Urinary bladder (tissue), 4 donors: Measurements from ENCODE around the gene ATG16L1. TPM values are rescaled to one million over a fixed set of nuclear protein-coding genes. Genes with fewer than 3 reads are reported as not detected.

Experiments used
- DNase-seq: peaks from one replicate; pipeline ENCODE4 v3.0.0-alpha.2; 2015; ENCODE audit errors: extremely low spot score
- H3K27ac ChIP-seq: one replicate; pipeline ENCODE4 v1.5.1; 2013; ENCODE audit warnings: low read depth, mild to moderate bottlenecking, moderate library complexity
- H3K36me3 ChIP-seq: one replicate; pipeline ENCODE4 v1.6.1; 2013; ENCODE audit warnings: mild to moderate bottlenecking, moderate library complexity; ENCODE audit not compliant: insufficient read depth
- H3K4me1 ChIP-seq: one replicate; pipeline ENCODE4 v1.6.1; 2013; ENCODE audit warnings: mild to moderate bottlenecking, moderate library complexity; ENCODE audit not compliant: insufficient read depth
- H3K4me3 ChIP-seq: one replicate; pipeline ENCODE4 v1.5.1; 2013; ENCODE audit warnings: low read depth, low read length
- WGBS: extraction: QIAGEN DNeasy Blood & Tissue Kit; methylation state at CpG from one replicate; pipeline ENCODE4 v1.1.7; 2013; 5-methylcytosine and 5-hydroxymethylcytosine counted together
- polyA plus RNA-seq: library from polyadenylated mRNA; stranded (reverse); fragments of 200-250 nt; gene quantifications from one replicate; pipeline ENCODE4 v1.2.3, GENCODE V29; 2013
- total RNA-seq: library from RNA; depleted of rRNA; stranded (reverse); fragments of >200 nt; gene quantifications from one replicate; pipeline ENCODE4 v1.2.3, GENCODE V29; 2014
- donor health status: healthy with polysubstance abuse.
- donor health status: healthy.

The ATG16L1 gene
- total and polyA plus RNA-seq, 2 donors, result 24.5 to 29.5 TPM

DNA sequence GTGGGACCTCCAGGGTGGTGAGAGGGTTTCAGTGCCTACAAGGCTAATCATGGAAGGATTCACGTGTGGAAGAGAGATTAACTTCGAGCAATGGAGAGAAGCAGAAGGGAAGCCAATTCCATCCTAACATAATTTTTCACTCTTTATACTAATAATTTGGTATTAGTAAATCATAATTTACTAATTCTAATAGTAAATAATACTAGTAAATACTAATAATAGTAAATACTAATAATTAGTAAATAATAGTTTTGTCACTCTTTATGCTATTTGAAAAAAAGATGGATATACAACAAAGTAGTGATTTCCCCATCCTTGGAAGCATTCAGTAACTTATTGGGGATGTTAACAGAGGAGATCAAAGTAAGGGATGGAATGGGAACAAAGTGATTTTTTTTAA lies 49.8 kb downstream of the ATG16L1 start:
- no peaks in the 10 kb centered on the region for H3K4me1 ChIP-seq
- no peak for DNase-seq
- H3K36me3 ChIP-seq, result no peaks in the 10 kb centered on the region
- H3K4me3 ChIP-seq, result no peak overlapping the region
- WGBS, result 89% methylated on average over 2 of the region's 2 CpGs
- H3K27ac ChIP-seq, result no peak overlapping the region

DNA sequence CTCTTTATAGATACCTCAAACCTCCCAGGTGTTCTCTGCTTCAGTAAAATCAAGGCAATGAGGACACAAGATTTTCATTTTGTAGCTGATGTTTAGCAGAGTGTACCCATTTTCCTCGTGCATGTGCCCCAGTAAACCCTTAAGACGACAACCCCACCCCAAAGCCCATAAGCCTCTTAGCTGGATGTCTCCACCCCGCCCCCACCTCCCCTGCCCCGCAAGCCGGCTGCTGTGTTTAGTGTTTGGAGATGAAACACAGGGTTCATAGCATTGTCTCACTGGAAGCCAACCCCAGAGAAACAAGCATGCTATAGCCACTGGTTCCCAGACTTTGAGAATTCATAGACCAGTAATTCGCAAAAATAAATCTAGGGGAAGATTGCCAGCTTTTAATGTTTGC lies 50.3 kb downstream of the ATG16L1 start:
- 36% methylated on average over 6 of the region's 6 CpGs for WGBS
- DNase-seq, result no peak
- Histone ChIP-seq H3K36me3 (no peaks in the 10 kb centered on the region), H3K4me3 (no peak overlapping the region), H3K4me1 (no peaks in the 10 kb centered on the region), H3K27ac (no peak overlapping the region)

DNA sequence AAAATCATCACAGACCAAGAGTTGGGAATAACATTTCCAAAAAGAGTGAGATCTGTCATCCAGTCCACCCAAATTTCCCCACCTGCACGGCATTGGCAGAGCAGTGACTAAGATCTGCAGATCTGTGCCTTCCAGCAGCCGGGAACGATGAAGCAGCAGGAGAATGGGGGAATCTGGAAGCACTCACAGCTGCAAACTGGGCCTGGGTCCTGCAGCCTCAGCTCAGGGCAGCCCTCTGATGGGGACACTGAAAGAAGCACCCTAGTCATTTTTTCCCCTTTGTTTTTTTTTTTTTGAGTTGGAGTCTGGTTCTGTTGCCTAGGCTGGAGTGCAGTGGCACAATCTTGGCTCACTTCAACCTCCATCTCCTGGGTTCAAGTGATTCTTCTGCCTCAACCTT lies 51.8 kb downstream of the ATG16L1 start:
- WGBS, result 86% methylated on average over 3 of the region's 3 CpGs
- H3K4me1 ChIP-seq, result no peaks in the 10 kb centered on the region
- no peak for DNase-seq
- H3K27ac ChIP-seq, result no peak overlapping the region
- no peak overlapping the region for H3K4me3 ChIP-seq
- no peaks in the 10 kb centered on the region for H3K36me3 ChIP-seq

DNA sequence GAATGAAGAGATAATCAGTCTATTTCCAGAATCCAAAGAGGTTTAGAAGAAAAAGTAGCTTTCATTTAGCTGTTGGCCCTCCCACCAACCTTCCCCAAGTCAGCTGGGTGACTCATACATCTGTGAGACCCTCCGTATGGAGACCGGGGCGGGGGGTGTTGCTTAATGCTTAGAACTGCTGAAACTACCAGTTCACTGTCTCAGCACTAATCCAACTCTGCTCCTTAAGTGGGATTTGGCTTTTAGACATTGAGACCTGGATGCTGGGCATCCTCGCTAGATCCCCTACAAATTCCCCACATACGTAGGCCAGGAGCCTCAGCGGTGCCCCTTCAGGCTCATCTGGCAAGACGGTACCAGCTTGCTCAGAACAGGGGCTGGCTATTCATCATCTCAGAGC lies 56.1 kb downstream of the ATG16L1 start, which contains the start of gene SAG:
Gene SAG, plus strand, starts transcription at position 252 of the 400 bp plus-strand sequence. CDS start 1,374 bp downstream, outside the sequence.
- 62% methylated on average over 7 of the region's 7 CpGs for WGBS
- Histone ChIP-seq H3K27ac (no peak within 1 kb of the TSS), H3K36me3 (no peaks in the 10 kb centered on the region), H3K4me1 (no peaks in the 10 kb centered on the region), H3K4me3 (no peak within 1 kb of the TSS)
- DNase-seq, result no peak

DNA sequence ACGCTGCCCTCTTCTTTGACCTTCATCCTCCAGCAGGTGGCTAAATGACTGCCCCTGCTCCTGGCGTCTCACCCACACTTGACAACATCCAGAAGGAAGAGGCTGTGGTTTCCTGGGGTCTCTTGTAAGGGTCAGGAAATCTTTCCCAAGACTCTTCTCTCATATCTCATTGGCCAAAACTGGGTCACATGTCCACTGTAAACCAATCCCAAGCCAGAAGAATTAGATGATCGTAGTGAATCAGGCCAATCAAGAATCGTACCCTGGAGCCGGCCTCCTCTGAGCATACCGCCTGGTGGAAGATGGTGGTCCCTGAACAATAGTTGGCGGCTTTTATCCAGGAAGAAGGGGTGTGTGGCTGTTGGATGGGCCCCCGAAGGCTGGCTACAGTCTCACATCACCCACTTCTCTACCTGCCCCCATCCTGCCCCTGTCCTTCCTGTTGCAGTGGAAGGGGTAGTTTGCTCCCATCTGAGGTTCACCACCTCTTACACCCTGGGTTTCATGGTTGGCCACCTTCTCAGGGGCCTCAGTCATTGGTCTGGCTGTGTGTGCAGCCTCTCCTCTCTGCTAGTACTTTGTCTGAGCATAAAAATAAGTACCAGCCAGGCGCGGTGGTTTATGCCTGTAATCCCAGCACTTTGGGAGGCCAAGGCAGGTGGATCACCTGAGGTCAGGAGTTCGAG lies 59.9 kb downstream of the ATG16L1 start:
- WGBS, result 88% methylated on average over 11 of the region's 11 CpGs
- no peaks in the 10 kb centered on the region for H3K36me3 ChIP-seq
- no peak for DNase-seq

DNA sequence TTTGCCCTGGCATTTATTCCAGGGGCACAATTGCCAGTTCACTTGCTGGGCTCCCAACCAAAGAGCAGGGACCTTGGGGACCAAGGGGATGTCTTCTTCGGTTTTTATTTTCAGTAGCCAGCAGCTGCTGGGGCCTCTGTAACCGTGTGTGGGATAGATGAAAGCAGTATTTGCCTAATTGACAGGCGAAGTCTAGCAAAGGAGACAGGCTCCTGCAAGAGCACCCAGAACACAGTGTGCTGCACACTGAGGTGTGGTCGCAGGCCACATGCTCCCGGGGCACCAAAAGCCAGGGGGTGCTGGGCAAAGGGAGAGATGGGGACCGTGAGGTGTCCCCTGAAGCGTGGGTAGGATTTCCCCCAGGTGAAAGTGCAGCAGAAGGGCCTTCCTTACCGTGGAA lies 61.4 kb downstream of the ATG16L1 start:
- Histone ChIP-seq H3K27ac (no peak overlapping the region), H3K4me3 (no peak overlapping the region), H3K4me1 (no peaks in the 10 kb centered on the region), H3K36me3 (no peaks in the 10 kb centered on the region)
- WGBS, result 68% methylated on average over 8 of the region's 8 CpGs
- no peak for DNase-seq

More for the DNA sequence above, 59.9 kb downstream of the ATG16L1 start:
- Histone ChIP-seq H3K4me3 (no peak overlapping the region), H3K4me1 (no peaks in the 10 kb centered on the region), H3K27ac (no peak overlapping the region)

DNA sequence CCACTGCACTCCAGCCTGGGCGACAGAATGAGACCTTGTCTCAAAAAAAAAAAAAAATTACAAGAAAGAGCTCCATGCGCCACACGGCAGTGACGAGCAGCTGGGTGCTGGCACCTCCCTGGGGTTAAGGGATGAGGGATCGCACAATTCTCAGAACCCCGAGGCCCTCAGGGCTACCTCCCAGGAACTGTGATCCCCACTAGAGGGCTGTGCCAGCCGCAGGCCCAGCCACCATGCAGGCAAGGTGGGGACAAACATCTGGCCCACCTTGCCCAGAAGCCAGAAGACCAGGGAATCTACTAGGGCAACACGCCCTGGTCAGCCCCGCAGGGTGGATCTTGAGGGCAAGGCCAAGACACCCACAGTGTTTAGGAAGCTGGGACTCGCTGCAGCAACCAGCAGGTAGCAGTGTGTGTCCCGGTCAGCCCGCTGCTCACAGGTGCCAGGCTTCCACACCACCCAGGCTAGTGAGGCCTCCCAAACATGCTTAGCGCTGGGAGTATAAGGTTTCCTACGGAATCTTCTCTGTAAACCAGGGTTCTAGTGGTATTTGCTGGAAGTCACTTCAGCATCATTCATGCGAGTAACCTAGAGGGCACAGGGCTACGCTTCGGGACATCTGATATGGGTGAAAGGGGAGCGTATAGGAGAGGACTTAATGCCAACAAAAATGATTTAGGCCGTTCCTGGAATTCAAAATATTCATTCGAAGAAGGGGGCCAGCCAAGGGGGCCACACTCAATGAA lies 62.9 kb downstream of the ATG16L1 start:
- 91% methylated on average over 20 of the region's 20 CpGs for WGBS
- no peaks in the 10 kb centered on the region for H3K4me1 ChIP-seq
- no peak overlapping the region for H3K4me3 ChIP-seq
- no peak overlapping the region for H3K27ac ChIP-seq
- H3K36me3 ChIP-seq, result no peaks in the 10 kb centered on the region
- no peak for DNase-seq

DNA sequence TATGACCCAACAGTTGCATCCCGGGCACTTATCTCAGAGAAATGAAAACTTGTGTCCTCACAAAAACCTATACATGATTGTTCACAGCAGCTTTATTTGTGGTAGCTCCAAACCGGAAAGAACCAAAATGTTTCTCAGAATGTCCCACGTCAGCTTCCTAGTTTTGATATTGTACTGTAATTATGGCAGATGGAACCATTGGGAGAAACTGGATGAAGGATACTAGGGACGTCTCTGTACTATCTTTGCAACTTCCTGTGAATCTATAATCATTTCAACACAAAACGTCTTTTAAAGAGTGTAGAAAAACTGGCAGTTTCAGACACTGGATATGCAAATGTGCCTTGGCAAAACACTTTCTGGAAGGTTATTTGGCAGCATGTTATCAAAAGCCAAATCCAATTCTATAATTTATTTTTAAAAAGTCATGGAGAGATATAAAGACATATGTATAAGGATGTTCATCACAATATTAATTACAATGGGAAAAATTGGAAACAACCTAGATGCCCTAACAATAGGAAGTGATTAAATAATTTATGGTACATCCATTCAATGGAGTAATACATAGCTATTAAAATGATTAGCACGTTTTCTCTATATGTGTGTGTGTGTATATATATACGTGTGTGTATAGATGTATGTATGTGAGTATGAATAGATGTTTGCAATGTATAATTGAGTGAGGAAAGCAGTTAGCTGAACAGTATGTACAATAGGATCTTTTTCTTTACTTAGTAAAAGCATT lies 65.9 kb downstream of the ATG16L1 start:
- H3K36me3 ChIP-seq, result no peaks in the 10 kb centered on the region
- H3K4me3 ChIP-seq, result no peak overlapping the region
- DNase-seq, result no peak
- WGBS, result 70% methylated on average over 7 of the region's 7 CpGs
- no peak overlapping the region for H3K27ac ChIP-seq
- no peaks in the 10 kb centered on the region for H3K4me1 ChIP-seq

DNA sequence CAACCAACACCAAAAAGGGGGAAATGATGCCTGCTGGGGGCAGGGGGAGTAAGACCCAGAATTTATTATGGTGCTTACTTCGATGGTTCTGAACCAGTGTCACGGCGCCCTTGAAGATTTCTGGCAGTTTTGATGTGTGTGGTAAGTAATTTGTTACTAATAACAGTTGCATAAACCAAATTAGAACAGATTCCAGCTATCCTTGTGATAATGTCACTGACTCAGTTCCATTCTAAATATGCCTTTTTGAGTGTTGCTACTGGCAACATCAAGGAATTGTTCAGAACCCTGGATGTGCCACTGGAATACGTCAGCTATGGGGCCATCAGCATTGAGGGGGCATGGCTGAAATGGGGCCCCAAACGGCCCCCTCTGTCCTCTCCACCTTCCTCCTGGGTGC lies 67.8 kb downstream of the ATG16L1 start:
- H3K4me1 ChIP-seq, result no peaks in the 10 kb centered on the region
- H3K27ac ChIP-seq, result no peak overlapping the region
- H3K36me3 ChIP-seq, result no peaks in the 10 kb centered on the region
- no peak for DNase-seq
- WGBS, result 70% methylated on average over 5 of the region's 5 CpGs
- no peak overlapping the region for H3K4me3 ChIP-seq

DNA sequence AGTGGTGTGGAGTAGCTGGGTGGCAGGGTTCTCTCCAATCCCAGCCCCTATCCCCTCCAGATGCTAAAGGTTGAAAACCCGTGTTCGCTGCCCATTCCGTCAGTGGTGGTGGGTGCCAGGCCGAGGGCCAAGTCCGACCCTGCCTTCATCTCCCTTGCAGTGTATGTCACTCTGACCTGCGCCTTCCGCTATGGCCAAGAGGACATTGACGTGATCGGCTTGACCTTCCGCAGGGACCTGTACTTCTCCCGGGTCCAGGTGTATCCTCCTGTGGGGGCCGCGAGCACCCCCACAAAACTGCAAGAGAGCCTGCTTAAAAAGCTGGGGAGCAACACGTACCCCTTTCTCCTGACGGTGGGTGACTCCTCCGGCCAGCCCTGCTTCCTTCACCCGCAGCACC lies 69.0 kb downstream of the ATG16L1 start:
- DNase-seq, result no peak
- Histone ChIP-seq H3K4me3 (no peak overlapping the region), H3K27ac (no peak overlapping the region), H3K4me1 (no peaks in the 10 kb centered on the region), H3K36me3 (no peaks in the 10 kb centered on the region)
- WGBS, result 93% methylated on average over 17 of the region's 17 CpGs

DNA sequence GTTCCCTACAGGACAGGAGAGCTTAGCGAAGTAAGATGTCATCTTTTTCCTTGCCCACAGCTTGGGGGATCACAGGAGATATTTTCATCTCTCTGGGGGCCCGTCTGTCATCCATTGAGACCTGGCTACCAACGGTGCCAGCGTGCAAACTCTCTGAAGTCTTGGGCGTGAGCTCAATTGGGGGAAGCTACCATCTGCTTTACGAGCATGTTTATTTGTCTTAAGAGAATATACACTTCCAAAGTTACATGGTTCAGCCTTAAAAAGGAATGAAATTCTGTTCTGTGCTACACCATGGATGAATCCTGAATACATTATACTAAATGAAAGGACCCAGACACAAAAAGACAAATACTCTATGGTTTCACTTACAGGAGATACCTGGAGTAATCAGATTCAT lies 69.7 kb downstream of the ATG16L1 start:
- no peak overlapping the region for H3K4me3 ChIP-seq
- H3K4me1 ChIP-seq, result no peaks in the 10 kb centered on the region
- WGBS, result 57% methylated on average over 6 of the region's 6 CpGs
- H3K36me3 ChIP-seq, result no peaks in the 10 kb centered on the region
- DNase-seq, result no peak
- no peak overlapping the region for H3K27ac ChIP-seq

DNA sequence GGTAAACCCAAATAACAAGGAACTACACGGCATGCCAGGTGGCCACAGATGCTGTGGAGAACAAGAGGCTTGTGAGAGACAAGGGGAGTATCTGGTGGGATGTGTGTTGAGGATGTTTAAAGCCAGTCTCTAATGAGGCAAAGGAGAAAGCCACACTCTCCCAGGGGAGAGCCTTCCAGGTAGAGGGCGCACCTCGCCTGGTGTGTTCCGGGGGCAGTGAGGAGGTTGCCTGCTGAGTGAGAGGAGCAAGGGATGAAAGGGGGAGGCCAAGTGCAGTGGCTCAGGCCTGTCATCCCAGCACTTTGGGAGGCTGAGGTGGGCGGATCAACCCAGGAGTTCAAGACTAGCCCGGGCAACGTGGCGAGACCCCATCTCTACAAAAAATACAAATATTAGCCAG lies 72.4 kb downstream of the ATG16L1 start:
- no peaks in the 10 kb centered on the region for H3K36me3 ChIP-seq
- DNase-seq, result no peak
- 89% methylated on average over 8 of the region's 8 CpGs for WGBS
- no peaks in the 10 kb centered on the region for H3K4me1 ChIP-seq
- no peak overlapping the region for H3K27ac ChIP-seq
- no peak overlapping the region for H3K4me3 ChIP-seq

DNA sequence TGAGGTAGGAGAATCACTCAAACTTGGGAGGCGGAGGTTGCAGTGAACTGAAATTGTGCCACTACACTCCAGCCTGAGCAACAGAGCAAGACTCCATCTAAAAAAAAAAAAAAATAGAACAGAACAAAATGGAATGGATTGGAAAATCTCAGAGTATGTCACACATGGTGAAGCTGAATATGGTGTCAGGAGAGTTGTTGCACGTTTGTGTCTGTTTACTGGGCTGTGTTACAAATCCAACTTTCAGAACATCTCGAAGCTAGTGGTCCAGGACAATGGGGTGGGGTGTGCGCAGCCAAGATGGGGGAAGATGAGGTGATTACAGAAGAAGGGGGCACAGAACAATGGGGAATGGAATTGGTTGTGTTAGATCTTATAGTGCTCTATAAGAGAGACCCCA lies 73.8 kb downstream of the ATG16L1 start:
- H3K36me3 ChIP-seq, result no peaks in the 10 kb centered on the region
- no peak overlapping the region for H3K27ac ChIP-seq
- no peak overlapping the region for H3K4me3 ChIP-seq
- 70% methylated on average over 4 of the region's 4 CpGs for WGBS
- no peaks in the 10 kb centered on the region for H3K4me1 ChIP-seq
- no peak for DNase-seq

DNA sequence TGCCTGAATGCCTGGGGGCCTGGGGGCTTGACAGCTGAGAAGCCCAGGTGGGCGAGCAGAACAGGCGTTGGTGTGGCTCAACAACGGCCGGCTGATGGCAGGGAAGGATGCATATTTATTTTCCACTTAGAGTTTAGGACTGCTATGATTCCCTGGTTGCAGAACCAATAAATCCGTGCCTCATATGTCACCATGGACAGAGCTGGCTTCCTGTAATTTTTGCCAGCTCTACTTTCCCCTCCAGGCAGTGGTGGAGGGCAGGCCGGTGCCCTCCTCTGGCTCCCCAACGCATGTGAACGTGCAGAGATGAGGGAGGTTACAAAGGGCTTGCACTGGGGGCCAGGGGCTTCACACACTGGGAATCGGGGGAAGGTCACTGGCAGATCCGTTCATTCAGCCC lies 74.3 kb downstream of the ATG16L1 start:
- Histone ChIP-seq H3K4me1 (no peaks in the 10 kb centered on the region), H3K27ac (no peak overlapping the region), H3K4me3 (no peak overlapping the region), H3K36me3 (no peaks in the 10 kb centered on the region)
- DNase-seq, result no peak
- 67% methylated on average over 10 of the region's 10 CpGs for whole genome bisulfite sequencing
